Endodermal cell (in vitro differentiated cells): ENCODE results near the gene TPP1. TPM values are rescaled to one million over a fixed set of nuclear protein-coding genes. Genes with fewer than 3 reads are reported as not detected.

Experiments
- DNase-seq: peaks from one replicate; pipeline ENCODE4 v3.0.0-alpha.2; 2017
- H3K27ac ChIP-seq: 2 replicates; pipeline ENCODE4 v1.5.1; 2013; ENCODE audit warnings: mild to moderate bottlenecking, low read depth, low read length, moderate library complexity
- H3K27me3 ChIP-seq: 2 replicates; pipeline ENCODE4 v1.6.1; 2013; ENCODE audit warnings: mild to moderate bottlenecking, low read length, moderate library complexity; ENCODE audit not compliant: insufficient read depth, control insufficient read depth, poor library complexity, severe bottlenecking
- H3K36me3 ChIP-seq: 2 replicates; pipeline ENCODE4 v1.7.0; 2013; ENCODE audit warnings: mild to moderate bottlenecking, low read length, moderate library complexity; ENCODE audit not compliant: control insufficient read depth, insufficient read depth
- H3K4me1 ChIP-seq: one replicate; pipeline ENCODE4 v1.7.0; 2013; ENCODE audit warnings: low read length; ENCODE audit not compliant: control insufficient read depth, insufficient read depth
- H3K4me3 ChIP-seq: 2 replicates; pipeline ENCODE4 v1.5.1; 2013; ENCODE audit warnings: mild to moderate bottlenecking, low read length, moderate library complexity
- H3K9ac ChIP-seq: 2 replicates; pipeline ENCODE4 v1.6.1; 2013; ENCODE audit warnings: mild to moderate bottlenecking, low read length, moderate library complexity; ENCODE audit not compliant: poor library complexity, severe bottlenecking; ENCODE audit errors: extremely low read depth
- H3K9me3 ChIP-seq: 2 replicates; pipeline ENCODE4 v1.6.1; 2013; ENCODE audit warnings: mild to moderate bottlenecking, low read length, moderate library complexity; ENCODE audit not compliant: control insufficient read depth
- H3K27ac Mint-ChIP-seq: 2 replicates; pipeline ENCODE4 v1.8.0; 2020; ENCODE audit warnings: mixed read lengths
- H3K27me3 Mint-ChIP-seq: 2 replicates; pipeline ENCODE4 v1.8.0; 2021; ENCODE audit warnings: mild to moderate bottlenecking, mixed read lengths; ENCODE audit not compliant: insufficient read depth
- H3K36me3 Mint-ChIP-seq: 2 replicates; pipeline ENCODE4 v1.8.0; 2020; ENCODE audit warnings: low read depth, mixed read lengths
- H3K4me1 Mint-ChIP-seq: 2 replicates; pipeline ENCODE4 v1.8.0; 2020; ENCODE audit warnings: mixed read lengths
- H3K4me3 Mint-ChIP-seq: 2 replicates; pipeline ENCODE4 v1.8.0; 2020; ENCODE audit warnings: mild to moderate bottlenecking, moderate library complexity, mixed read lengths
- H3K9me3 Mint-ChIP-seq: 2 replicates; pipeline ENCODE4 v1.8.0; 2020; ENCODE audit warnings: mild to moderate bottlenecking, mixed read lengths
- CTCF ChIP-seq: fragments of 200-600 bp; sonication (generic); conservative IDR thresholded peaks from 2 replicates; pipeline ENCODE4 v1.5.0; 2021; ENCODE audit warnings: antibody characterized with exemption, mild to moderate bottlenecking
- WGBS, 2 experiments: methylation state at CpG; one replicate each; pipeline versions ENCODE4 v1.1.5 to v1.1.7; 2013; ENCODE audit warnings: missing lambda C conversion rate in 2 of 2, mixed read lengths in 1 of 2; ENCODE audit not compliant: insufficient coverage in 1 of 2, insufficient read length in 1 of 2; 5-methylcytosine and 5-hydroxymethylcytosine counted together
- total RNA-seq, 2 donors: library from RNA; stranded (reverse); fragmentation: NEBNext Ultra II Directional in 1 of 2; extraction: Animal tissue kit (Norgen Biotek cat#: 25700) in 1 of 2; gene quantifications; 2 replicates in 1 of 2; 3 replicates in 1 of 2; pipeline ENCODE4 v1.2.1, GENCODE V29; 2021

The TPP1 gene
- total RNA-seq, 2 donors from 2014 or later = 68.3 to 71.0 TPM

GRCh38 chr11:6629892-6630631, 10.8 kb upstream of the TPP1 start:
- Histone ChIP-seq H3K9ac (no peak overlapping the region), H3K36me3 (peaks cover 74% of the 10 kb centered on the region), H3K27me3 (peaks cover 29% of the 10 kb centered on the region), H3K4me1 (no peaks in the 10 kb centered on the region), H3K4me3 (peak overlapping the region; percentile 29), H3K9me3 (no peaks in the 10 kb centered on the region), H3K27ac (no peak overlapping the region)
- peak; percentile 84 for DNase-seq
- no peak overlapping the region for H3K27ac Mint-ChIP-seq
- no peaks in the 10 kb centered on the region for H3K9me3 Mint-ChIP-seq
- TF ChIP-seq CTCF = no peak
- H3K27me3 Mint-ChIP-seq = peaks cover 41% of the 10 kb centered on the region
- peaks cover 2% of the 10 kb centered on the region for H3K4me1 Mint-ChIP-seq
- H3K4me3 Mint-ChIP-seq = peak overlapping the region; percentile 46
- WGBS, 2 experiments = 31 to 55% methylated on average over 49 to 102 of the region's 102 CpGs
- peaks cover 35% of the 10 kb centered on the region for H3K36me3 Mint-ChIP-seq

GRCh38 chr11:6629573-6629891, 10.3 kb upstream of the TPP1 start:
- Histone ChIP-seq H3K9ac (no peak overlapping the region), H3K36me3 (peaks cover 74% of the 10 kb centered on the region), H3K4me3 (no peak overlapping the region), H3K27ac (no peak overlapping the region), H3K4me1 (no peaks in the 10 kb centered on the region), H3K9me3 (no peaks in the 10 kb centered on the region), H3K27me3 (peaks cover 29% of the 10 kb centered on the region)
- Mint-ChIP-seq H3K36me3 (peaks cover 35% of the 10 kb centered on the region), H3K9me3 (no peaks in the 10 kb centered on the region), H3K4me1 (peaks cover 2% of the 10 kb centered on the region), H3K27ac (no peak overlapping the region), H3K27me3 (peaks cover 41% of the 10 kb centered on the region), H3K4me3 (peak overlapping the region; percentile 46)
- WGBS, 2 experiments = 97% methylated on average over 19 to 24 of the region's 24 CpGs
- no peak for TF ChIP-seq CTCF
- no peak for DNase-seq

- 97 to 100% methylated on average over 4 of the region's 4 CpGs for WGBS, 2 experiments
- Histone ChIP-seq H3K4me1 (no peaks in the 10 kb centered on the region), H3K27ac (no peak overlapping the region), H3K36me3 (peaks cover 67% of the 10 kb centered on the region), H3K9ac (no peak overlapping the region), H3K4me3 (no peak overlapping the region), H3K27me3 (peaks cover 29% of the 10 kb centered on the region), H3K9me3 (no peaks in the 10 kb centered on the region)
- H3K4me3 Mint-ChIP-seq = no peak overlapping the region
- DNase-seq = no peak
- TF ChIP-seq CTCF = no peak
- H3K27ac Mint-ChIP-seq = no peak overlapping the region
- H3K27me3 Mint-ChIP-seq = peaks cover 41% of the 10 kb centered on the region
- no peaks in the 10 kb centered on the region for H3K9me3 Mint-ChIP-seq
- peaks cover 35% of the 10 kb centered on the region for H3K36me3 Mint-ChIP-seq
- H3K4me1 Mint-ChIP-seq = peaks cover 2% of the 10 kb centered on the region
Observed at GRCh38 chr11:6628526-6628925, 9.3 kb upstream of the TPP1 start.
